NCI-H128 (cell line): Measurements from ENCODE around the gene PILRA.
"Not testable (repeated sequence)": the region's sequence is repeated elsewhere in the genome, so short reads cannot be mapped to it uniquely, and the experiment has no call there.

ENCODE experiments used
- DNase-seq: peaks from one replicate; lab custom pipeline; 2025; ENCODE audit not compliant: unreplicated experiment; lab: John Stamatoyannopoulos, UW

Gene PILRA

DNA sequence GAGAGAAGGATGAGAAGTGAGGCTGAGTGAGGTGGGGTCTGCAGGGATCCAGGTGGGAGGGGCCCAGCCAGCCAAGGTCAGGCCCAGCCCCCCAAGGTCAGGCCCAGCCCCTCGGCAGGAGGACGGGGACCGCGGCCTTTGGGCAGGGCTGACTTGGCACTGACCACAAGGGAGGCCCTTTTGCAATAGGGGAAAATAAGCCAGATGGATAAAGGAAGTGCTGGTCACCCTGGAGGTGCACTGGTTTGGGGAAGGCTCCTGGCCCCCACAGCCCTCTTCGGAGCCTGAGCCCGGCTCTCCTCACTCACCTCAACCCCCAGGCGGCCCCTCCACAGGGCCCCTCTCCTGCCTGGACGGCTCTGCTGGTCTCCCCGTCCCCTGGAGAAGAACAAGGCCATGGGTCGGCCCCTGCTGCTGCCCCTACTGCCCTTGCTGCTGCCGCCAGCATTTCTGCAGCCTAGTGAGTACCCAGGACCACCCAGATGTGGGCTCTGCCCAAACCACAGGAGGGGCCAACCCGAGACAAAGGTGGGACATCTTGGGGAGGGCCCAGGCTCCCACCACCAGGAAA, at the start of gene PILRA:
Gene PILRA (plus strand): TSS at position 227 of the 571 bp plus-strand sequence. CDS start 170 bp downstream, at position 397.
- DNase-seq = no peak

DNA sequence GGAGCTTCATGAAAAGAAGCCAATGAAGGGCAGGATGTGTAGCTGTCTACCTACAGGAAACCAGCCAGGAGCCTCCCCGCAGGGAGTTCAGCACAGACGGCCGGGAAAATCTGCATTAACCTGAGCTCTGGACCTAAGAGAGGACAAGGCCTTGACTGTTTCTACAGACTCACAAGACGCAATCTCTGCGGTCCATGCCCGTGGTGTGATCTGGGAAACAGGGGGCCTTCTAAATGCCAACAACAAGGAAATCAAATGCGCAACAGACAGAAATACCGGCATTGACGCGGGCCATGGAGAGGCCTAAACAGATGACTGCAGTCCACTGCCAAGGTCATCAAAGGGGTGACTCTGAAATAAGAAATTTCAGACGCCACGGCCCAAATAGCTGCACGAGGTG, 49.1 kb upstream of the PILRA start:
- not testable (repeated sequence) for DNase-seq

DNA sequence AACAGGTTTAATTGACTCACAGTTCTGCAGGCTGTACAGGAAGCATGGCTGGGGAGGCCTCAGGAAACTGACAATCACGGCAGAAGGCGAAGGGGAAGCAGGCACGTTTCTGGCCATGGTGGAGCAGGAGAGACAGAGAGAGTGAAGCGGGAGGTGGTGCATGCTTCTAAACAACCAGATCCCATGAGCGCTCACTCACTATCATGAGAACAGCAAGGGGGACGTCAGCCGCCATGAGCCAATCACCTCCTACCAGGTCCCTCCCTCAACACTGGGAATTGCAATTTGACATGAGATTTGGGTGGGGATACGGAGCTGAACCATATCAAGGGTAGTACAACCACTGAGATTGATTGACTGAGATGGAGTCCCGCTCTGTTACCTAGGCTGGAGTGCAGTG, 47.6 kb upstream of the PILRA start:
- not testable (repeated sequence) for DNase-seq

DNA sequence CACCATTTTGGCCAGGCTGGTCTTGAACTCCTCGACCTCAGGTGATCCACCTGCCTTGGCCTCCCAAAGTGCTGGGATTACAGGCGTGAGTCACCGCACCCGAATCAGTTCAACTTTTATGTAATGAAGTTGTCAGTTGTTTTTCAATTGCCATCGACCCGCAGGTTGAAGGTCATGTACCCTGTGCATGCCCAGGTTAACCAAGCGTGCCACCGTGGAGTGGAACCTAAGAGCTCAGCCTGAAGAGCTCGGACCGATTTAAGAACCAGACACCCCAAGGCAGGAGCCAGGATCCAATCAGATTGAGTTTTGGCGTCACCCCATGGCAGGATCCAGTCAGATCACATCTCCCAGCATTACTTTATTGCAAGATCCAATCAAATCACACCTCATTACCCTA, 46.4 kb upstream of the PILRA start:
- DNase-seq = not testable (repeated sequence)

DNA sequence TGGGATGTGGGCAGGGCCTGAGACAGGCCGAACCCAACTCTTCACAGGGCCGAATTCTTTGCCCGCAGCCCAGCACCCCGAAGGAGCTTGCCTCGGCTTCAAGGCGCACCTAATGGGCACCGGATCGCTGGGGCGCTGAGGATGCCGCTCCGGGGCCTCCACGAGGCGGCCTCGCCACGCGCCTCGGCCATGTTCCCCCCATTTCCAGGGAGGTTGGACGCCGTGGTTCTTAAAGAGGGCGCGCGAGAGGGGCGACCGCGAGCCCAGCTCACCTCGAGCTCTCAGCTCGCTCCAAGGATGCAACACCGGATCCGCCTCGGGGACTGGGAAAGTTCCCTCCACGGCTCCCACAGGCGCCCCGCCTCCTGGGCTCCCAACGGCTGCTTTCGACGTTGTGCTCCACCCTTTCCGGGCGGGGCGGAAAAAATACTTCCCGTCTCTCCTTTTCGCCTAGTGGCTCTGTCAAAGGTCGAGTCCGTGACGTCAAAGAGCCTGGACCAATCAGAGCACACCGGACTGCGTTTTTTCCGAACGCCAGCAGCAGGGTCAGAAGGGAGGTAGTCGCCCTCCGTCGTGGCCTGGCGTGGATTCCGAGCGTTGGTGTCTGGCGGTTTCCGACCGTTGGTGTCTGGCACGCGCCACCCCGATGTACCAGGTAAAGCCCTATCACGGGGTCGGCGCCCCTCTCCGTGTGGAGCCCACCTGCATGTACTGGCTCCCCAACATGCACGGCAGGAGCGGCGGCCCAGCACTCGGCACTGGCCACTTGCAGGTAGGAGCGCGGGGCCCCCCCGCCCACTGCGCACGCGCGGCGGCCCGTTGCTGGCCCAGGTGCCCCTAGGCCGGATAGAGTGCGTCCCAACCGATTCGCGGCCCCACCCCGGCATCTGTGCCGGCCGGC, 37.5 kb upstream of the PILRA start:
- peak; percentile 81 for DNase-seq

DNA sequence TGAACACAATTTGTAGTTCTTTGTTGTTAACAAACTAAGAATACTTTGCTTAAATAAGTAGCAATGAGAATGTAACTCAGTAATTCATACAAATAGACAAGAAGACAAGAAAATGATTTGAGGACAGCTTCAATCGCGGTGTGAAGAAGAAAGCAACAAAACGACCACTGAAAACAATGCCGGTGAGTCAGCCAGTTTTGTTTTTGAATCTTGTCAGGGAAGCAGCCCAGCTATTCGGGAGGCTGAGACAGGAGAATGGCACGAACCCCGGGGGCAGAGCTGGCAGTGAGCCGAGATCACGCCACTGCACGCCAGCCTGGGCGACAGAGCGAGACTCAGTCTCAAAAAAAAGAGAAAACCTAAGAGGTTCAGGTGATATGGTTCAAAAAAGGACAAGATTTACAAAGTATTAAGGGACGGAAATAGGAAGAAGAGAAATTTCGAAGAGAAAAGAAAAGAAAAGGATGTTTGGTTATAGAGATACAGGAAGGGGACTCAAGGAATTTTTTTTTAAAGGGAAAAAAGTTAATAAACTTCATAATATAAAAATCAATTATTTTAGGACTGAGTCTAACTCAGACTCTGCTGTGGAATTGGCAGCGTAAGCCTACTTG, 35.1 kb upstream of the PILRA start:
- DNase-seq = not testable (repeated sequence)

DNA sequence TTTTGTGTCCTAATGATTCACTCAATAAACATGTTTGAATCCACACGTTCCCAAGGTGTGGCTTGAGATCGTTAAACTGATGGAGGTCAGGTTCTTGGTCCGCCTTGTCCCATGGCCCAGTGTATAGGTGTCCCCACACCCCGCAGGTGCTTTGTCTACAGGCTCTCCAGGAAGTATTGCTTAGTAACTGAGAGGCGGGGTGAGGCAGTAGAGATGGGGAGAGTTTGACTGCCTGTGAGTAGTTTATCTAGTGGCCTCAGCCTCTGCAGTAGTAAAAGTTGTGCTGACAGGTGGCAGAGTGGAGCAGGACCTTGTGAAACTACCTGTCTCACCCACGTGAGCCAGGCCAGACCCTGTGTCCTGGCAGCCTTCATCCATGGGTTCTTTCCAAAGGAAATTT, 32.0 kb upstream of the PILRA start:
- DNase-seq = not testable (repeated sequence)

DNA sequence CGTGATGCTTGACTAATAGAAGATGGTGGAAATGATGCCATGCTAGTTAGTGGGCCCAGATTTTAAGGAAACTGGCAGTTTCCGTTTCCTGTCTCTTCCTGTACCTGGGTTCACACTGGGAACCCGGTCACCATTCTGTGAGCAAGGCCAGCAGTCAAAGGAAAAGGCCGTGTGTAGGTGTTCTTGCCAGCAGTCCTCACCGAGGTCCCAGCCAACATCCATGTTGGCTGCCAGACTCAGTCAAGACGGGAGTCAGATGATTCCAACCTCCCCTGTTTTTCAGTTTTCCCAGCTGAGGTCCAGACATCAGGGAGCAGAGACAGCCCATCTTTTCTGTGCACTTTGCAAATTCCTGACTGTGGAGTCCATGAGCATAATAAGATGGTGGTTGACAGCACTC, 30.5 kb upstream of the PILRA start:
- DNase-seq = no peak

DNA sequence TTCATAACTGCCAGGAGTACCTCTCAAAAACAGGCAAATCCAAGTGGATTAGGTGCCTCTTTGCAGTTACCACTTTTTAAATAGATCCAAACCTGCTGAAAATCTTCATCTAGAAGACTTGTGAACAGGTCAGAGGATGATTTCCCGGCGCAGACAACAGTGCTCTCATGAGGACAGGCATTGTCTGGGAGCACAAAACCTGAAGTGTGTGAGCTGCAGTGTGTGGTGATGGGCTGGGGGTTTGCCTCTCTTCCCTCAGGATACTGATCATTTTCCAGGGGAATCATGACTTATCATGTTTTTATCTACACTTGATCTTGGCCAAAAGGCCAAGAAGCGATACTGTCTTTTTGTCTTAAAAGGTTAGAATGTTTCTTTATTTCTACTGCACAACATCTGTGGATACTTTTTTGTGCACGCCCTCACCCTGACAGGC, 29.1 kb upstream of the PILRA start:
- not testable (repeated sequence) for DNase-seq

DNA sequence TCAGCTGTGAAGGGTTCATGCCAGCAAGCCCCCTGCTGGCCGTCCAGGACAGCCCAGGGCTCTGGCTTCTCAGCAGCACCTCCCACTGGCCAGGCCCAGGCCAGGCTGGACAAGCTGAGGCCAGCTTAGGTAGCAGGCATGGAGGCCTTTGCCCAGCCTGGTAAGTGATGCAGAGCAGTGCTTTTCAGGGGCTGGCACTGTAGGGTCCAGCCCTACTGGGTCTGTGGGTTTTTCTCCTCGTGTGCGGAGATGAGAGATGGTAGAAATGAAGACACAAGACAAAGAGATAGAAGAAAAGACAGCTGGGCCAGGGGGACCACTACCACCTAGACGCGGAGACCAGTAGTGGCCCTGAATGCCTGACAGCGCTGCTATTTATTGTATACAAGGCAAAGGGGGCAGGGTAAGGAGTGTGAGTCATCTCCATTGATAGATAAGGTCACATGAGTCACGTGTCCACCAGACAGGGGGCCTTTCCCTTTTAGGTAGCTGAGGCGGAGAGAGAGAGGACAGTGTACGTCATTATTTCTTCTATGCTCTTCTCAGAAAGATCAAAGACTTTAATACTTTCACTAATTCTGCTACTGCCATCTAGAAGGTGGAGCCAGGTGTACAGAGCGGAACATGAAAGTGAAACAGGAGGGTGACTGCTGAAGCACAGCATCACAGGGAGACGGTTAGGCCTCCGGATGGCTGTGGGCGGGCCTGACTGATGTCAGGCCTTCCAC, 28.6 kb upstream of the PILRA start:
- DNase-seq = not testable (repeated sequence)

DNA sequence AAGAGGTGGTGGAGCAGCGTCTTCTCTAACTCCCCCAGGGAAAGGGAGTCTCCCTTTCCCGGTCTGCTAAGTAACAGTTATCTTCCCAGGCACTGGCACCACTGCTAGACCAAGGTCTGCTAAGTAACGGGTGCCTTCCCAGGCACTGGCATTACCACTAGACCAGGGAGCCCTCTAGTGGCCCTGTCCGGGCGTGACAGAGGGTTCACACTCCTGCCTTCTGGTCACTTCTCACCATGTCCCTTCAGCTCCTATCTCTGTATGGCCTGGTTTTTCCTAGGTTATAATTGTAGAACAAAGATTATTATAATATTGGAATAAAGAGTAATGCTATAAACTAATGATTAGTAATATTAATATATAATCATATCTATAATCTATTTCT, 28.0 kb upstream of the PILRA start:
- DNase-seq = not testable (repeated sequence)

DNA sequence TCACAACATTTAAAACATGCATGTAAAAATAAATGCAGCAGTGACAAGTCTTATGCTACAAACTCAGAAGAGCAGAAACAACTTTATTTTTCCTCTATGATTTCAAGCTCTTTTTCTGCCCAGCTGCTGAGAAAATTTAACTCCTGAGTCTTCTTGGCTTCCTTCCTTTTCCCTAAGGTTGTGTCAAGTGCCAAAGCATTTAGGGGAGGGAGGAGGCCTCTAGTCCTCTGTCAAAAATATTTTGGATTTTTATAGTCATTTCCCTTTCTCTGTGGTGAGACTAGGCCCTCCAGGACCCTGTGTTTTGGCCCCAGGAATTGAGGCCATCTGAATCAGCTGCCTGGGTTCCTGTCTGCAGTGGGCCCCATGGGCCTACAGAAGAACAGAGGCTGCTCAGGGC, 26.4 kb upstream of the PILRA start:
- DNase-seq = no peak

DNA sequence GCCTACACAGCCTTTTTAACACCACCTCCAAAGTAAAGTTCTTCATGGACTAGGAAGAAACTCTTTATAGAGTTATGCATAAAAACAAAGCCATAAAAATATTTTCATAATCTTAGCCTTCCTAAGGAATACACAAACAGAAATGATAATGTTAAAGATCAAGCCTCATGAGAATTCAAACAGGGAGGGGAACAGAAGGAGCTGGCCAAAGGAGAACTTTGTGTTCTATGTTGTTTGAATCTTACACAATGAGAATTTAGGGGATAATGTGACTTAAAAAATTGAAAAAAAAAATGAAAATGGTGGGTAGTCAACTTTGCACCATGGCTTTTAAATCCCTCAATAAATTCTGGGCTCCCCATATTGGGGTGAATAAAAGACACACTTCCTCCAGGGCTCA, 24.5 kb upstream of the PILRA start:
- no peak for DNase-seq

DNA sequence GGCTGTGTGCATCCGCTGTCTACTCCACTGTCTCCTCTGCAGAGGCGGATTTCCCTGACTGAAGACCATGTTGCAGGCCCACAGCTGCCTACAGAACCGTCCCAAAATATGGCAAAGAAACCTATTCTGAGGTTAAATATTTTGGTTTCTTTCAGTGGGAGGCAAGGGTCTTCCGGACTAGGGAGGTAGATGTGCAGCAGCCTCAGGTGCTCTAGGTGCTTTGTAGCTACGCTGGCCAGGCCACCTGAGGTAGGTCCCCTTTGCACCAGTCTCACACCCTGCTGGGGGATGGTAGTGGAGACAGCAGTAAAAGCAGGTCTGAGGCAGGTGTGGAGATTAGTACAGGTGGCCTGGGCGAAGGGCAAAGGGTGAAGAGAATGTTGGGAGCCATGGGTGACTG, 23.5 kb upstream of the PILRA start:
- no peak for DNase-seq

DNA sequence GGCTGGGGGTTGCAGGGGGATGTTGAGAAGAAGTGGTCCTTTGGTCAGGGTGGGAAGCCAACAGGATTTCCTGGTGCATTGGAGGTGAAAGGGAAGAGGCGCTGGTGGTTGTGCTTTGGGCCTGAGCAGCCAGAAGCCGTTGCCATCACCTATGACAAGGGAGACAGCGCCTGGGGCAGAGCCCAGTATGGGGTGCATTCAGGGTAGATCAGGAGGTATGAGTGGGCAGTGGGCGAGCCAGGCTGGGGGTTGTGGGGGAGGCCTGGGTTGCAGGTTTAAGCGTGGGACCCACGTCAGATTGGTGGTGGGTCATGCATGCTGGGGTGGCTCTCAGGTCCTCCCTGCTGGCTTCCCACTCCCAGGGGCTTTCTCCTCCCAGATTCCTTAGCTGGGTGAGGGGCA, 21.6 kb upstream of the PILRA start:
- no peak for DNase-seq

DNA sequence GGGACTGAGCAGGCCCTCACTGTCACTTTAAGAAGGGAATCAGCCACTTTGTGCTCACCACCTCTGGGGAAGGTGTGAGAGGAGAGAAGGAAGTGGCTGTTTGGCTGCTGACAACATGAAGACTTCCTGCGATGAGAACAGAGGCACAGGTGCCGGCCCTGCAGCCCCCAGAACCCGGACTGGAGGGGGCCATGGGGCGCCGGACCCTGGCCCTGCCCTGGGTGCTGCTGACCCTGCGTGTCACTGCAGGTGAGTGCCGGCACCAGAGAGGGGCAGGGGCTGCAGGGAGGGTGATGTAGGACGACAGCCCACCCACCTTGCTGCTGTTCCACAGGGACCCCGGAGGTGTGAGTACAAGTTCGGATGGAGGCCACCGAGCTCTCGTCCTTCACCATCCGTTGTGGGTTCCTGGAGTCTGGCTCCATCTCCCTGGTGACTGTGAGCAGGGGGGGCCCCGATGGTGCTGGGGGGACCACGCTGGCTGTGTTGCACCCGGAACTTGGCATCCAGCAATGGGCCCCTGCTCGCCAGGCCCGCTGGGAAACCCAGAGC, 21.0 kb upstream of the PILRA start:
- DNase-seq = not testable (repeated sequence)

DNA sequence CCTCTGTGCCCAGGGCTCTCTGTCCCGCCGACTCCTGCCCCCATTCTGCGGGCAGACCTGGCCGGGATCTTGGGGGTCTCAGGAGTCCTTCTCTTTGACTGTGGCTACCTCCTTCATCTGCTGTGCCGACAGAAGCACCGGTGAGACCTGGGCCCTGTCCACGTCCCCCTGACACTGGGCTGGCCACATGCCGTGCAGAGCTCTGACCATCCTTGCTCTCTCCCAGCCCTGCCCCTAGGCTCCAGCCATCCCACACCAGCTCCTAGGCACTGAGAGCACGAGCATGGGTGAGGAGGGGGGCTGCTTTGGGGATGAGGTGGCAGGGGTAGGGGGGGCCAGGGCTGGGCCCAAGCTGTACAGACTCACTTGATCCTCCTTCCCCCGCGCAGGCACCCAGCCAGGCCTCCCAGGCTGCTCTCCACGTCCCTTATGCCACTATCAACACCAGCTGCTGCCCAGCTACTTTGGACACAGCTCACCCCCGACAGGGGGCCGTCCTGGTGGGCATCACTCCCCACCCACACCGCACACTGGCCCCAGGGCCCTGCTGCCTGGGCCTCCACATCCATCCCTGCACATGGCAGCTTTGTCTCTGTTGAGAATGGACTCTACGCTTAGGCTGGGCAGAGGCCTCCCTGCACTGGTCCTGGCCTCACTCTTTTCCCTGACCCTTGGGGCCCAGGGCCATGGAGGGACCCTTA, 20.2 kb upstream of the PILRA start:
- DNase-seq = no peak

DNA sequence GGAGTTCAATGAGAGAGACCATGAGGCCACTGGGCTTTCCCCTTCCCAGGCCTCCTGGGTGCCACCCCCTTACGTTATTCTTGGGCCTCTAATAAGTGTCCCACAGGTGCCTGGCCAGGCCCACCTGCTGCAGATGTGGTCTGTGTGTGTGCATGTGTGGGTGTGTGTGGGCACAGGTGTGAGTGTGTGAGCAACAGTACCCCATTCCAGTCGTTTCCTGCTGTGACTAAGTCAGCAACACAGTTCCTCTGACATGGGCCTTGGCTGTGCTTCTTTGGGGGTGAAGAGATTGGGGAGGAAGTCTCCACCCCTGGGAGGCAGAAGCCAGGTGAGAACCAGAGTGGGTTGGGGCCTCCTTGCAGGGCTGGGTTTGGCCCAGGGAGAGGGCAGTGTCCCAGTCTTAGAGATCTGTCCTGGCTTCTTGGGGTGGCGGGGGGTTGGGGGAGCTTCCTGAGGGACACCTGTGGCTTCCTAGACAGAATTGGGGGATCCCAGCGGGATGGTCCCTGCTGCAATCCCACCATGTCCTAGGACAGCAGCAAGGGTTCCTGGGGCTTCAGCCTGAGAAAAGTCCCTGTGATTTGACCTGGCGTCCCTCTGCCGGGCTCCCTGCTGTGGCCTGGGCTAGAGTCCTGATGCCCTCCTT, 19.5 kb upstream of the PILRA start:
- DNase-seq = no peak

DNA sequence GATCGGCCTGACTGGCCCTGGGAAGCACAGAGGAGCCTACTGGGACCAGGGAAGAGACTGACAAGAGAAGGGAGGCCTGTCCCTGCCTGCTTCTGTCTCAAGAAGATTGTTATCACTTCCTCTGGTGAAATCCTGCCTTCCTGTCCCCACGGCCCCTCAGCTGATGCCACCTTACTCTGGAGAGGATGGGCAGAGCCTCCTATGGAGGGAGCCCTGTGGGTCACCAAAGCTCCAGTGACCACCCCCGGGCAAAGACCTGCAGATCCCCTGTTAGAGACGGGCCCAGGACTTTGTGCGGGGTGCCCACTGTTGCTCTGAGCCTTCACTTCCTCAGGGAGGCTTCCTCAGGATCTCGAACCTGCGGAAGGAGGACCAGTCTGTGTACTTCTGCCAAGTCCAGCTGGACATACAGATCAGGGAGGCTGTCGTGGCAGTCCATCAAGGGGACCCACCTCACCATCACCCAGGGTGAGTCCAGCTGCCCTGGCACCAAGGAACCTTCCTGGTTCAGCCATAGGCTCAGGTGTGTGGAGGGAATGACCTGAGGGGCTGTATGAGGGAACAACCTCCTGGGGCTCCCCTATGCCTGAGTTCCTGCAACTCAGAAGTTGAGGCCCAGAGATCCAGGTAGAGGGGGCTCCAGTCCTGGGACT, 16.7 kb upstream of the PILRA start:
- DNase-seq = no peak
